ENCODE data around the gene SKOR1.

- TF ChIP-seq RXRA (CRISPR knock-in tag; IDR thresholded peaks at IDR 0.05) = no peak
- no peak for TF ChIP-seq ARID5B (CRISPR knock-in tag; IDR thresholded peaks at IDR 0.05)
- no peak for TF ChIP-seq ZNF687 (CRISPR knock-in tag; IDR thresholded peaks at IDR 0.05)
- TF ChIP-seq KLF6 (CRISPR knock-in tag; IDR thresholded peaks at IDR 0.05) = no peak
- TF ChIP-seq CTCF (CRISPR knock-in tag; IDR thresholded peaks at IDR 0.05) = no peak
- no peak for TF ChIP-seq ZNF704 (CRISPR knock-in tag; IDR thresholded peaks at IDR 0.05; ENCODE audit: borderline replicate concordance)
Observed at GRCh38 chr15:67822537-67823313, 2.6 kb upstream of the SKOR1 start.

Data from HepG2 (cell line).